KMS-11 (cell line): ENCODE data around the gene SIK2.

Experiments used
- H2AFZ ChIP-seq: fragments of 200-600 bp; sonication (generic); 2 replicates; pipeline ENCODE4 v1.6.1; 2016; ENCODE audit warnings: antibody characterized with exemption, mixed run types, low read depth
- H3K27ac ChIP-seq: fragments of 200-600 bp; sonication (generic); 2 replicates; pipeline ENCODE4 v1.6.1; 2016; ENCODE audit warnings: mild to moderate bottlenecking, mixed run types
- H3K27me3 ChIP-seq: fragments of 200-600 bp; sonication (generic); 2 replicates; pipeline ENCODE4 v1.6.1; 2017; ENCODE audit warnings: mild to moderate bottlenecking, low read depth, mixed run types, moderate library complexity; ENCODE audit not compliant: insufficient read depth
- H3K36me3 ChIP-seq: fragments of 200-600 bp; sonication (generic); 2 replicates; pipeline ENCODE4 v1.6.1; 2017; ENCODE audit warnings: mild to moderate bottlenecking, mixed run types; ENCODE audit not compliant: insufficient read depth
- H3K4me1 ChIP-seq: fragments of 200-600 bp; sonication (generic); 2 replicates; pipeline ENCODE4 v1.6.1; 2016; ENCODE audit warnings: mild to moderate bottlenecking, low read depth, mixed run types; ENCODE audit not compliant: poor library complexity, severe bottlenecking
- H3K4me2 ChIP-seq: fragments of 200-600 bp; sonication (generic); 2 replicates; pipeline ENCODE4 v1.7.0; 2016; ENCODE audit warnings: mild to moderate bottlenecking, mixed run types
- H3K4me3 ChIP-seq: fragments of 200-600 bp; sonication (generic); IDR thresholded peaks from 2 replicates; pipeline ENCODE4 v1.6.1; 2017; ENCODE audit warnings: low read depth, low read length, mixed read lengths; ENCODE audit not compliant: insufficient read depth
- H3K79me2 ChIP-seq: fragments of 200-600 bp; sonication (generic); 2 replicates; pipeline ENCODE4 v1.6.1; 2016; ENCODE audit warnings: low read depth, mixed run types; ENCODE audit not compliant: insufficient read depth
- H3K9ac ChIP-seq: fragments of 200-600 bp; sonication (generic); 2 replicates; pipeline ENCODE4 v1.6.1; 2016; ENCODE audit warnings: mild to moderate bottlenecking, mixed run types
- H4K20me1 ChIP-seq: fragments of 200-600 bp; sonication (generic); 2 replicates; pipeline ENCODE4 v1.6.1; 2016; ENCODE audit warnings: mild to moderate bottlenecking, mixed run types; ENCODE audit not compliant: insufficient read depth
- CTCF ChIP-seq: fragments of 200-600 bp; sonication (generic); conservative IDR thresholded peaks from 2 replicates; pipeline ENCODE4 v1.6.1; 2017; ENCODE audit warnings: low read depth, mild to moderate bottlenecking, antibody characterized with exemption, low read length, moderate library complexity, mixed read lengths

SIK2 gene

GRCh38 chr11:111776398-111777093 is 174.3 kb downstream of the SIK2 start:
- Histone ChIP-seq H3K36me3 (no peaks in the 10 kb centered on the region), H4K20me1 (no peaks in the 10 kb centered on the region), H3K27me3 (no peaks in the 10 kb centered on the region), H3K27ac (no peak overlapping the region), H2AFZ (no peak overlapping the region), H3K4me3 (no peak overlapping the region), H3K4me2 (no peak overlapping the region), H3K4me1 (peaks cover 13% of the 10 kb centered on the region), H3K79me2 (no peaks in the 10 kb centered on the region), H3K9ac (no peak overlapping the region)
- TF ChIP-seq CTCF = no peak

GRCh38 chr11:111777094-111778046 is 175.1 kb downstream of the SIK2 start:
- peaks cover 13% of the 10 kb centered on the region for H3K4me1 ChIP-seq
- H2AFZ ChIP-seq = no peak overlapping the region
- H3K27ac ChIP-seq = no peak overlapping the region
- H3K27me3 ChIP-seq = no peaks in the 10 kb centered on the region
- H3K4me3 ChIP-seq = no peak overlapping the region
- no peaks in the 10 kb centered on the region for H4K20me1 ChIP-seq
- no peaks in the 10 kb centered on the region for H3K79me2 ChIP-seq
- peak; percentile 73 for TF ChIP-seq CTCF
- no peaks in the 10 kb centered on the region for H3K36me3 ChIP-seq
- H3K4me2 ChIP-seq = no peak overlapping the region
- no peak overlapping the region for H3K9ac ChIP-seq

- Histone ChIP-seq H3K4me1 (peaks cover 13% of the 10 kb centered on the region), H3K27ac (no peak overlapping the region), H3K9ac (no peak overlapping the region), H3K4me2 (no peak overlapping the region), H3K4me3 (no peak overlapping the region), H3K27me3 (no peaks in the 10 kb centered on the region), H3K79me2 (no peaks in the 10 kb centered on the region), H4K20me1 (no peaks in the 10 kb centered on the region), H2AFZ (no peak overlapping the region), H3K36me3 (no peaks in the 10 kb centered on the region)
- TF ChIP-seq CTCF = no peak
These were observed 175.9 kb downstream of the SIK2 start for GRCh38 chr11:111778047-111778558.

- Histone ChIP-seq H3K27me3 (no peaks in the 10 kb centered on the region), H3K9ac (no peak overlapping the region), H2AFZ (no peak overlapping the region), H3K4me2 (no peak overlapping the region), H3K27ac (no peak overlapping the region), H3K36me3 (no peaks in the 10 kb centered on the region), H4K20me1 (no peaks in the 10 kb centered on the region), H3K4me3 (no peak overlapping the region), H3K4me1 (peaks cover 13% of the 10 kb centered on the region), H3K79me2 (no peaks in the 10 kb centered on the region)
- TF ChIP-seq CTCF = no peak
These were observed 176.9 kb downstream of the SIK2 start for GRCh38 chr11:111779118-111779517.
